GM21447 (cell line): ENCODE results near the gene PLA2G2A.

ENCODE experiments used
- ATAC-seq: cut with Tn5 transposase; IDR thresholded peaks from one replicate; pipeline ENCODE4 v1.9.1; 2021; ENCODE audit not compliant: unreplicated experiment

PLA2G2A gene

DNA sequence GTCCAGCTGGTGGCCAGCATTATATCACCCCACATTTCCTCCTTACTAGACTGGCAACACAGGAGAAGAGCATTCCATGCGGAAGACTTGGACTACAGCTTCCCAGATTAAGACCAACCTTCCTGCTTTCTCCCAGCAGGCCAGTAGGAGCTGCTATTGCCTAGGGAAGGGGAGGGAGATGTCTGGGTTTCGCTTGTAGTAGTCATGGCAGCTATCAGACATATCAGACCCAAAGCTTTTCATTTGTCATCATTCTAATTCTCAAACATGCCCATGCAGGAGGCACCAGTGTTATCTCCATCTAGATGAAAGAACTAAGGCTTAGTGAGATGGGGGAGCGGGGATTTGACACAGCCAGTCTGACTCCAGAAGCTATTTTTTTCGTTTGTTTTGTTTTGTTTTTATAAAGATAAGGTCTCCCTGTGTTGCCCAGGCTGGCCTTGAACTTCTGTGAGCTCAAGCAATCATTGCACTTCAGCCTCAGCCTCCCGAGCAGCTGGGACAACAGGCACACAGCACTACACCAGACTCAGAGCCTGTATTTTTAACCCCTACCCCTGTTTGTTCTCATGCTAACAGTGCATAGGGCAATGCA lies 4.5 kb downstream of the PLA2G2A start:
- ATAC-seq, result no peak

DNA sequence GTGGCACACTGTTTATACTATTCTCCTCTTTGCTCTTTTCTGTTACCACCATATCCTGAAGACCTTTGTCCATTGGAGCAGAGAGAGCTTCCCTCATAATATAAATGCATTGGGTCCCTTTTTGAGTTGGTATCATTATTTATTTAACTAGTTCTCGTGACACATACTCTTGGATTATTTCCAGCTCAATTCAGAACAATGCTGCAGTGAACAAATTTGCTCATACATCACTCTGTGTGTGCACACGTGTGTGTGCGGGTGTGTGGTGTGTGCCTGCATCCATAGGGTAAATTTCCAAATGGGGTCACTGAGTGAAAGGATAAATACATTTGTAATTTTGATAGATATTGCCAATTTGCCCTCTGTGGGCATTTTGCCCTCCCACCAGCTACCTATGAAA lies 5.8 kb downstream of the PLA2G2A start:
- ATAC-seq, result no peak

DNA sequence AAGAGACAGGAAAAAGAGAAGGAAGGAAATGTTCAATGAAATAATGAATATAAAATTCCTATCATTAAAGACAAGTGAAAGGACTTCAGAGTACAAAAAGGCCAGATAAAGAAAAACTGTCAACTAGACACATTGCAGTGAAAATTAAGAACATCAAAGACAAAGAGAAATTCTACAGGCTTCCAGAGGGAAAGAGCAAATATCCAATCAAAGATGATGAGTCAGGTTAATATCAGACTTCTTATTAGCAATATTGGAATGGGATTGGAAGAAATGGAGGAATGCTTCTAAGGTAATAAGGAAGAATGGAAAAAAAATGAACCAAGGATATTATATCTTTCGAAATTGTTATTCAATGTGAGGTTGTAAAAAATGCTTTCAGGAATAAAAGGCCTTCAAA lies 7.8 kb downstream of the PLA2G2A start:
- ATAC-seq, result no peak

DNA sequence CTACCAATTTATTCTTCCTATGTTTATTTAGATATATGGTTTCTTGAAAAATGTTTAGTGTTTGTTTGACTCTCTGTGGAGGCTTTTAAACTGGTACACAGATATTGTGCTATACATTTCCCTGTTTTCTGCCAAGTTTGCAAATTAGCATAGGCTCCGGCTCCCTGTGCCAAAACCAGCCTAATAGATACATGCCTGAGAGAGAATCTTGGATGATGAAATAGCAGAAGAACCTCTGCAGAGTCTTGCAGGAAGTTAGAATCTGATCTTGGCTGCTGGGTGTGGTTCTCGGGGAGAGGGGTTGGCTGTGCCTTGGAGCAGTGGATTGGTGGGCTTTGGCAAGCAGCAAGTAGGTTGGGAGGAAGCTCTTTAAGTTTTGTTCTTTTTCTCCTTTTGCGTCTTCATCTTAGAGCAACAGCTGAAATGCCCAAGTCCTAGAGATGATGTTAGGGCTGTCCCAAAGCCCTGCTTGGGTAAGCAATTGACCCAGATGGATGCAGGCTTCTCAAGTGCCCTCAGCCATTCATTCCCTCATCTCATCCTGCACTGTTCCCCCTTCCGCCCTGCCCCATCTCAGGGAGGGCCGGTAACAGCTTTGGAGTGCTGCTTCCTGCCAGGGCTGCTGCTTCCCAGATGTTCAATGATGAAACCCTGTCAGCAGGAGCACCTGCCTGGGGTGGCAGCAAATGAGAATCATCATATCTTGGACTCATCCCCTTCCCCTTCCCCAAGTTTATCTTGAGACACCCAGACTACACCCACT lies 9.3 kb downstream of the PLA2G2A start:
- no peak for ATAC-seq

DNA sequence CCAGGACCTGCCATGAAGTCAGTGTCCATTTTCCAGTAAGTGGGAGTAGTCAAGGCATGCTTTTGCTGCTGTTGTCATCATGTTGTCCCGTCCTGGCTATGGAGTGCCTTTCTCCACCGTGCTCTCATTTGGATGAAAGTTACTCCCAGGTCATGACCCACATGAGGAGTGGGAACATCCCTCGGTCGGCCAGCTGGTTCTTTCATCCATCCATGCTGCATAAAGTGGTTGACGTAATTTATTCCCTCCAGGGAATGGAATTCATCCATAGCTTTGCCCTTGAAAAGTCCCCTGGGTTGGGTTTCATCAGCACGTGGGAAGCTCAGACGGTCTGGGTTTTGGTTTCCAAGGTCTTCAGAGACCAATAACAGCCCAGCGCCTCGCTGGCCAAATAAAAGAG lies 11.6 kb downstream of the PLA2G2A start:
- no peak for ATAC-seq

DNA sequence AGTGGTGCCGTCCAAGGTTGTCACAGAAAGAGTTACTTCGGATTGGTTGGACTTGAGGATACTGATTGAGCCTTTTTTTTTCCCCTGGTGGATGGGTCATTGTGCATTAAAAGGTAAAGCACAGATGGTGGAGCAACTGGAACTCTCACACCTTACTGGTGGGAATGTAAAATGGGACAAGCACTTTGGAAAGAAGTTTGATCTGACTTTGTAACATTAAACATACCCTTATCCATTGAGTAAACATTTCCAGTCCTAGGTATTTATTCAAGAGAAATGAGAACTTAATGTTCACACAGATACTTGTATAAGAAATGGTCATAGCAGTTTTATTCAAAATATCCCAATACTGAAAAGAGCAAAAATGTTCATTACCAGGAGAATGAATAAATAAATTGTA lies 14.9 kb downstream of the PLA2G2A start:
- no peak for ATAC-seq

GRCh38 chr1:19963636-19964035 lies 15.8 kb downstream of the PLA2G2A start:
- ATAC-seq, result no peak

GRCh38 chr1:19960591-19960990 lies 18.8 kb downstream of the PLA2G2A start:
- no peak for ATAC-seq

GRCh38 chr1:19957779-19958178 lies 21.6 kb downstream of the PLA2G2A start:
- ATAC-seq, result no peak

GRCh38 chr1:19955534-19956170 lies 23.8 kb downstream of the PLA2G2A start:
- no peak for ATAC-seq

DNA sequence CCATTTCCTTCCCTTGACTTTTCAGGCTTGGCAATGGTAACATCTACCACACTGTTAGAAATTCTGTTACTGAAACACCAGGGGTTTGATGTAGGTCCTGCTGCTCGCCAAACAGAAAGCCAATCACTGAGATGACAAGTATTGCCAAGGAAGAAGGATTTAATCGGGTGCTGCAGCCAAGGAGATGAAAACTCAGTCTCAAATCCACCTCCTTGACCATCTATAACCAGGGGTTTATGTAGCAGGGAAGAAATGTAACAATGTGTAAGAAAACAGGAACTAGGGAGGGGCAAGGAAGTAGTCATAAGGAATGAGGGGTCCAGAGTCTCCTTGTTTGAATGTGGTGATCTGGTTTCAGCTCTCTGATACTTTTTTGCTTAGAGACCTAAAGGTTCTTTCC lies 25.4 kb downstream of the PLA2G2A start:
- ATAC-seq, result no peak

GRCh38 chr1:19949016-19949415 lies 30.4 kb downstream of the PLA2G2A start:
- no peak for ATAC-seq

GRCh38 chr1:19946971-19947370 lies 32.4 kb downstream of the PLA2G2A start:
- no peak for ATAC-seq

DNA sequence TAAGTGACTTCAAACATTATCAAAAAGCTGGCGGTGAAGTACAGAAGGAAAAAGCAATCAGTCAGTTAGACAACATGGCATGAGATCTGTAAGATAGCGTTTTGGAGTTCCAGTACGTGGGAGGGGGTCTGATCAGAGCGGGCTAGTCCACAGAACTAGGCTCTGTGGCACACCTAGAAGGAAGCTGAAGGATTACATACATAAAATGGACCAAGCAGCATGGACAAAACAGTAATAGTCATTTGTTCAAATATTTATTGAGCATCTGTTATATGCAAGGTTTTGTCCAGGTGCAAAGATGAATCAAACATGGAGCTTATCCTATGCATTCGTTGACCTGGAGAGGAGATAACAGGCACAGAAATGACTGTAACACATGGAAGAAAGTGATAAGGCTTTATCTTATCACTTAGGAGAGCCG lies 33.1 kb downstream of the PLA2G2A start:
- no peak for ATAC-seq

- no peak for ATAC-seq
Measured at GRCh38 chr1:19945914-19946313, 33.5 kb downstream of the PLA2G2A start.

- no peak for ATAC-seq
Measured at GRCh38 chr1:19942657-19943056, 36.8 kb downstream of the PLA2G2A start.

GRCh38 chr1:19942088-19942487 lies 37.3 kb downstream of the PLA2G2A start:
- ATAC-seq, result no peak

DNA sequence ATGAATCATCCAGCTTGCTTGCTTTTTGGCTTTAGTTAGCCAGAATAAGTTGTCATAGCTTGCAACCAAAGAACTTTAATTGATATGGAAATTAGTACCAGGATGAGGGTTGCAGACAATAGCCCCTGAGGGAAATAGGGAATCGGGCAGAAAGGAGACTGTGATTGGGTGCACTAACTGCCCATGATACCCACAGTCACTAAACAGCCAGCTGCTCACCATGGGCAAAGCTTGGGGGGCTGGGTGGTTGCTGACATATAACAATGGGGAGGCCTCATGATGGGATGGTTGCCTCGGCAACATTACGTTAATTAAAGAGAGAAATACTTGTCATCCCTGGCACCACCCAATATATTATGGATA lies 38.2 kb downstream of the PLA2G2A start:
- ATAC-seq, result no peak

DNA sequence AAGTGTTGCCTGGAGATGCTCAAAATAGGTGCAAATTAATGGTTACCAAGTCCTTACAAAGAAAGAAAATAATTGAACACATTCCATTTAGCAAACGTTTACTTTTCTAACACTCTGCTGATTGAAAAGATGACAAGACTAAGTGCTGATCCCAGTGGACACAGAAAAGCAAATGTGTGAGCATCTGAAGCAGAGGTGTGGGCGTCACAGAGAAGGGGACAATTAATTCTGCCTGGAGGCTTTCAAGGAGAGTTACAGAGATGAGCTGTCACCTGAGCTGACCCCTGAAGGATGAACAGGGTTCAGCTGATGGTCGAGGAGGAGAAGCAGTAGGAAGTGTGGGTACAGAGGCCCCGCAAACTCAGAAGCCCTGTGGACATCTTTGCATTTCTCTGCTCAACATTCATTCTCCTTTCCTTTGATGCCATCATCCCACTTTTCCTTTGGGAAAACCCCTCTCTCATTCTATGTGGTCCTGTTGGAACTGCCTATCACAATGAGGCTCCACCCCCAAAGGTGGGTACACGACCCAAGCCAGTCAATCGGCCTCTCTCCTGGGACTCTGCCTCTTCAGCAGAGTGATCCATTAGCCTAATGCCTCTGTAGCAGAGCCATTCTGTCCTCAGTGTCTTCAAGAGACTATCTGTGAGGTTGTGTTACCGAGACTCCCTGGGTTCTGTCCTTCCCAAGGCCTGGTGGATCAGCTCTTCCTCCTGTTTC lies 38.8 kb downstream of the PLA2G2A start:
- no peak for ATAC-seq

DNA sequence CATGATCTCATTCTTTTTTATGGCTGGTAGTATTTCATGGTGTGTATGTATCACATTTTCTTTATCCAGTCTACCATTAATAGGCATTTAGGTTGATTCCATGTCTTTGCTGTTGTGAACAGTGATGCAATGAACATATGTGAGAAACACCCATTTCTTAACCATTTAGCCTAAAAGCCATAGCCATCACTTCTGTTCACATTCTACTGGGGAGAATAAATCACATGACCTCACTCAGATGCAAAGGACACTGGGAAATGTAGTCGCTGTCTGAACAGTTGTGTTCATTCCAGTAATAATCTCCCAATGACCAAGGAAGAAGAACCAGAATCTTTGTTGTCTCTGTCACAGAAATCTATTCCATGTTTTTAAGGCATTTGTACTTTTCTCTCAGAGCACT lies 40.9 kb downstream of the PLA2G2A start:
- ATAC-seq, result no peak

DNA sequence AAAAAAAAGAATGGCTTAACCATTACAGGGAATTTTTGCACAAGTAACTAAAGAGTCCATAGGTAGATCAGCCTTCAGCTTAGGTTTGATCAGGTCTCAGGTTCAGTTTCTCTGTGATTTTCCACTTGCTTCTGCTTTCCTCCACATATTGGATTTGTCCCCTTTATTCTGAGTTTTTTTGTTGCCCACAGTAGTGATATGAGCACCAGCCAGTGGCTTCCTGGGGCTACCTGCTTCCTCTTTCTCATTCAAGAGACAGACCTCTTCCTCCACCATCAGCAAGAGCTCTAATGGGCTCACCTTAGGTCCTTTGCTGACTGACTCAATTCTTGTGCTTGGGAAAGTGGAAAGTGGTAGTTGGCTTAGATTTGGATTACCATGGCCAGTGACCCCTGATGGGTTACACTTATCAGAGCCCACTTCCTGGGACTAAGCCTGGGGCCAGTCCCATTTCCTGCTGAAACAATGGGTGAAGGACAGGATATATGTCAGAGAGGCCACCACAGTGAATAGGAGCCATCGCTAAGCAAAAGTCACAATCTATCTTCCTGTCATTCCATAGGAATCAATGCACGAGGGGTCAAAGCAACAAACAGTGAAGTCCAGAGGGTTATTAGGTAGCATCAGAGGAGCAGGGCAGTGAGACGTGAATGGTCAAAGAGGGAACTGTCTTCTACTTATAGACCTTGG lies 43.2 kb downstream of the PLA2G2A start:
- ATAC-seq, result no peak
